ENCODE results near the gene FGF7. TPM values are rescaled to one million over a fixed set of nuclear protein-coding genes. Genes with fewer than 3 reads are reported as not detected.

Gene FGF7
- total RNA-seq, 4 donors from 2014 or later, result 1.2 to 45.4 (median 10.8) TPM

- Histone ChIP-seq H3K36me3 (no peaks in the 10 kb centered on the region), H3K4me3 (no peak overlapping the region), H3K27me3 (no peaks in the 10 kb centered on the region), H3K9me3 (no peaks in the 10 kb centered on the region), H3K27ac (no peak overlapping the region), H3K4me1 (no peaks in the 10 kb centered on the region)
- no peak for DNase-seq
- no peak for TF ChIP-seq CTCF (IDR thresholded peaks at IDR 0.05)
- no peak for TF ChIP-seq POLR2A (IDR thresholded peaks at IDR 0.05)
Observed at GRCh38 chr15:49456166-49456565, 33.1 kb downstream of the FGF7 start.

- Histone ChIP-seq H3K27ac (peak overlapping the region in 1 of 4 donors; percentile 2), H3K4me1 (no peaks in the 10 kb centered on the region)
- TF ChIP-seq POLR2A (IDR thresholded peaks at IDR 0.05), result no peak
- TF ChIP-seq CTCF (IDR thresholded peaks at IDR 0.05), result no peak
Observed at GRCh38 chr15:49458145-49458544, 35.1 kb downstream of the FGF7 start.

GRCh38 chr15:49460411-49460941 lies 37.4 kb downstream of the FGF7 start:
- DNase-seq, result no peak
- no peaks in the 10 kb centered on the region for H3K36me3 ChIP-seq
- no peaks in the 10 kb centered on the region for H3K9me3 ChIP-seq
- no peaks in the 10 kb centered on the region for H3K27me3 ChIP-seq
- no peak overlapping the region for H3K4me3 ChIP-seq
- no peak overlapping the region for H3K27ac ChIP-seq
- no peaks in the 10 kb centered on the region for H3K4me1 ChIP-seq
- no peak for TF ChIP-seq CTCF (IDR thresholded peaks at IDR 0.05)
- TF ChIP-seq POLR2A (IDR thresholded peaks at IDR 0.05), result no peak

More at GRCh38 chr15:49458145-49458544, 35.1 kb downstream of the FGF7 start:
- H3K9me3 ChIP-seq, result no peaks in the 10 kb centered on the region
- no peaks in the 10 kb centered on the region for H3K36me3 ChIP-seq
- H3K4me3 ChIP-seq, result no peak overlapping the region
- DNase-seq, result no peak
- H3K27me3 ChIP-seq, result no peaks in the 10 kb centered on the region

GRCh38 chr15:49462232-49462844 lies 39.3 kb downstream of the FGF7 start:
- Histone ChIP-seq H3K27me3 (no peaks in the 10 kb centered on the region), H3K36me3 (no peaks in the 10 kb centered on the region), H3K4me1 (no peaks in the 10 kb centered on the region), H3K27ac (no peak overlapping the region), H3K9me3 (no peaks in the 10 kb centered on the region), H3K4me3 (no peak overlapping the region)
- TF ChIP-seq CTCF (IDR thresholded peaks at IDR 0.05) (no peak), POLR2A (IDR thresholded peaks at IDR 0.05) (no peak)
- DNase-seq, result no peak

- Histone ChIP-seq H3K27me3 (no peaks in the 10 kb centered on the region), H3K27ac (no peak overlapping the region), H3K9me3 (no peaks in the 10 kb centered on the region), H3K4me3 (no peak overlapping the region), H3K4me1 (no peaks in the 10 kb centered on the region), H3K36me3 (no peaks in the 10 kb centered on the region)
- TF ChIP-seq POLR2A (IDR thresholded peaks at IDR 0.05) (no peak), CTCF (IDR thresholded peaks at IDR 0.05) (no peak)
- no peak for DNase-seq
Observed at GRCh38 chr15:49464522-49464921, 41.5 kb downstream of the FGF7 start.

Measured in Peyer's patch (tissue), 4 donors.